Ascending aorta (tissue), 2 donors: ENCODE results near the gene DENND5B. TPM values are rescaled to one million over a fixed set of nuclear protein-coding genes. Genes with fewer than 3 reads are reported as not detected.

Source experiments
- DNase-seq, 2 donors: peaks; one replicate each; pipeline ENCODE4 v3.0.0-alpha.2; 2019; ENCODE audit warnings: low spot score in 2 of 2
- H3K27ac ChIP-seq, 2 donors: fragments of 200-600 bp; sonication (generic); one replicate each; pipeline ENCODE4 v1.5.1; 2016 to 2017; ENCODE audit warnings: mild to moderate bottlenecking in 1 of 2
- H3K27me3 ChIP-seq: fragments of 200-600 bp; sonication (generic); one replicate; pipeline ENCODE4 v1.5.1; 2017
- H3K36me3 ChIP-seq, 2 donors: fragments of 200-600 bp; sonication (generic); one replicate each; pipeline ENCODE4 v1.5.1; 2016
- H3K4me1 ChIP-seq, 2 donors: fragments of 200-600 bp; sonication (generic); one replicate each; pipeline ENCODE4 v1.5.1; 2016 to 2017; ENCODE audit warnings: mild to moderate bottlenecking in 1 of 2
- H3K4me3 ChIP-seq, 2 donors: fragments of 200-600 bp; sonication (generic); one replicate each; pipeline ENCODE4 v1.5.1; 2016 to 2017; ENCODE audit warnings: mild to moderate bottlenecking in 1 of 2
- H3K9me3 ChIP-seq, 2 donors: fragments of 200-600 bp; sonication (generic); one replicate each; pipeline ENCODE4 v1.5.1; 2016
- CTCF ChIP-seq, 3 experiments: fragments of 200-600 bp in 2 of 3; fragments of 450-650 bp in 1 of 3; sonication (generic) in 2 of 3; IDR thresholded peaks; one replicate each; pipeline ENCODE4 v1.5.1; 2016 to 2019; ENCODE audit warnings: antibody characterized with exemption in 3 of 3, mild to moderate bottlenecking in 1 of 3, moderate library complexity in 1 of 3
- intact Hi-C: fragments of 100-400 bp; cut with DNase I; formaldehyde crosslinking; loops from one replicate; pipeline ENCODE4 v1.15.1; 2023
- total RNA-seq: library from RNA; depleted of rRNA; stranded (reverse); fragments of >200 nt; gene quantifications from one replicate; pipeline ENCODE4 v1.1.0, GENCODE V29; 2016

Gene DENND5B
- total RNA-seq: 4.7 TPM

GRCh38 chr12:31590642-31591379, at the start of gene DENND5B:
DENND5B (minus strand) TSS chr12:31591136; CDS start chr12:31590832, 304 bp downstream.
- peak within 1 kb of the TSS; percentile 78 to 95 for H3K4me3 ChIP-seq
- intact Hi-C loops: loop anchor here (2.0 to 5.0 kb wide), 5 partner anchors 46 to 266 kb away; partner anchors contain the start of gene AMN1
- H3K9me3 ChIP-seq: no peaks in the 10 kb centered on the region
- H3K27ac ChIP-seq: peak within 1 kb of the TSS; percentile 95 to 96
- no peaks in the 10 kb centered on the region for H3K36me3 ChIP-seq
- H3K27me3 ChIP-seq: no peaks in the 10 kb centered on the region
- peaks cover 0 to 6% of the 10 kb centered on the region in 2 donors for H3K4me1 ChIP-seq
- DNase-seq: peak in 1 of 2 donors; percentile 81
- no peak for TF ChIP-seq CTCF (IDR thresholded peaks at IDR 0.05)

GRCh38 chr12:31634620-31635019, 43.7 kb upstream of the DENND5B start:
- intact Hi-C loops: no loop called here
- H3K27ac ChIP-seq: no peak overlapping the region
- H3K27me3 ChIP-seq: no peaks in the 10 kb centered on the region
- no peak overlapping the region for H3K4me3 ChIP-seq
- no peak for DNase-seq
- TF ChIP-seq CTCF (IDR thresholded peaks at IDR 0.05): no peak
- H3K4me1 ChIP-seq: peaks cover 0 to 2% of the 10 kb centered on the region in 2 donors
- no peaks in the 10 kb centered on the region for H3K36me3 ChIP-seq
- H3K9me3 ChIP-seq: no peaks in the 10 kb centered on the region

GRCh38 chr12:31633464-31633863, 42.5 kb upstream of the DENND5B start:
- TF ChIP-seq CTCF (IDR thresholded peaks at IDR 0.05): no peak
- Histone ChIP-seq H3K4me3 (no peak overlapping the region), H3K4me1 (peaks cover 0 to 6% of the 10 kb centered on the region in 2 donors), H3K27me3 (no peaks in the 10 kb centered on the region), H3K9me3 (no peaks in the 10 kb centered on the region), H3K36me3 (no peaks in the 10 kb centered on the region), H3K27ac (no peak overlapping the region)
- no peak for DNase-seq
- intact Hi-C loops: no loop called here

- H3K27me3 ChIP-seq: no peaks in the 10 kb centered on the region
- DNase-seq: no peak
- no peaks in the 10 kb centered on the region for H3K9me3 ChIP-seq
- no peak for TF ChIP-seq CTCF (IDR thresholded peaks at IDR 0.05)
- intact Hi-C loops: no loop called here
- H3K4me1 ChIP-seq: peaks cover 0 to 6% of the 10 kb centered on the region in 2 donors
- no peaks in the 10 kb centered on the region for H3K36me3 ChIP-seq
- H3K27ac ChIP-seq: no peak overlapping the region
- no peak overlapping the region for H3K4me3 ChIP-seq
These were observed 40.9 kb upstream of the DENND5B start for GRCh38 chr12:31631809-31632208.

- intact Hi-C loops: no loop called here
These were observed 40.2 kb upstream of the DENND5B start for GRCh38 chr12:31631023-31631724.

More at GRCh38 chr12:31631023-31631724, 40.2 kb upstream of the DENND5B start:
- no peak for DNase-seq
- H3K4me1 ChIP-seq: peaks cover 0 to 6% of the 10 kb centered on the region in 2 donors
- no peaks in the 10 kb centered on the region for H3K36me3 ChIP-seq
- H3K9me3 ChIP-seq: no peaks in the 10 kb centered on the region
- H3K4me3 ChIP-seq: no peak overlapping the region
- no peak for TF ChIP-seq CTCF (IDR thresholded peaks at IDR 0.05)
- no peaks in the 10 kb centered on the region for H3K27me3 ChIP-seq
- no peak overlapping the region for H3K27ac ChIP-seq
